GM12878 (cell line): Measurements from ENCODE around the gene DAB2IP. TPM values are rescaled to one million over a fixed set of nuclear protein-coding genes. Genes with fewer than 3 reads are reported as not detected.

Source experiments
- ATAC-seq: fragments of 200-7000 bp; cut with Tn5 transposase; 3 replicates; pipeline ENCODE4 v1.9.1; 2020; ENCODE audit warnings: mild to moderate bottlenecking, moderate library complexity
- BruUV-seq: library from RNA; stranded (reverse); fragments of 400-500 nt; replicated peaks from 2 replicates; lab custom pipeline; 2021; lab: Mats Ljungman, UMichigan
- CTCF ChIA-PET: fragments of 300-600 bp; sonication (Branson Sonifier 250); formaldehyde crosslinking; extraction: SDS; loops from one replicate; lab custom pipeline; 2021; ENCODE audit warnings: inconsistent platforms; lab: Yijun Ruan, JAX
- POLR2A ChIA-PET: fragments of 350-600 bp; formaldehyde crosslinking; extraction: SDS; loops from one replicate; lab custom pipeline; 2021; ENCODE audit warnings: inconsistent platforms; lab: Charles Lee
- RAD21 ChIA-PET: fragments of 300-600 bp; sonication (Branson Sonifier 250); formaldehyde crosslinking; loops from one replicate; lab custom pipeline; 2023; ENCODE audit warnings: antibody characterized with exemption; ENCODE audit not compliant: unreplicated experiment; lab: Charles Lee
- SMC1A ChIA-PET: fragments of 300-600 bp; sonication (Branson Sonifier 250); formaldehyde crosslinking; loops from one replicate; lab custom pipeline; 2023; ENCODE audit not compliant: unreplicated experiment, uncharacterized antibody; lab: Charles Lee
- DNase-seq: peaks from one replicate; pipeline ENCODE4 v3.0.0-alpha.2; 2011; ENCODE audit warnings: low read depth, low spot score
- FAIRE-seq: peaks from 3 replicates; lab custom pipeline; 2011; peaks lifted over from hg19 to GRCh38; lab: Jason Lieb, UNC
- H2AFZ ChIP-seq: 2 replicates; pipeline ENCODE4 v1.6.0; 2011; ENCODE audit warnings: low read depth, low read length, control low read depth; ENCODE audit not compliant: control insufficient read depth
- H3K27ac ChIP-seq: 2 replicates; pipeline ENCODE4 v1.5.1; 2011; ENCODE audit warnings: control low read depth; ENCODE audit not compliant: control insufficient read depth, insufficient read depth
- H3K27me3 ChIP-seq, 2 experiments: replicated peaks in 1 of 2; 2 replicates each; pipeline versions ENCODE4 v1.6.0 to v1.6.1; 2011; ENCODE audit warnings: low read length in 1 of 2; ENCODE audit not compliant: control insufficient read depth in 2 of 2, insufficient read depth in 2 of 2
- H3K36me3 ChIP-seq, 2 experiments: 2 replicates each; pipeline ENCODE4 v1.5.1; 2011; ENCODE audit warnings: low read length in 1 of 2; ENCODE audit not compliant: control insufficient read depth in 2 of 2, insufficient read depth in 2 of 2
- H3K4me1 ChIP-seq: 2 replicates; pipeline ENCODE4 v1.6.1; 2011; ENCODE audit warnings: mild to moderate bottlenecking, low read length, moderate library complexity, mixed read lengths; ENCODE audit not compliant: control insufficient read depth, insufficient read depth
- H3K4me2 ChIP-seq: 2 replicates; pipeline ENCODE4 v1.6.0; 2011; ENCODE audit warnings: control low read depth; ENCODE audit not compliant: control insufficient read depth, insufficient read depth
- H3K4me3 ChIP-seq: fragments of 200-600 bp; sonication (generic); 2 replicates; pipeline ENCODE4 v1.5.1; 2016
- H3K79me2 ChIP-seq: 2 replicates; pipeline ENCODE4 v1.6.0; 2011; ENCODE audit warnings: low read length; ENCODE audit not compliant: control insufficient read depth, insufficient read depth
- H3K9ac ChIP-seq: 2 replicates; pipeline ENCODE4 v1.8.0; 2011; ENCODE audit warnings: low read length, control low read depth, mixed read lengths; ENCODE audit not compliant: control insufficient read depth, insufficient read depth
- H3K9me3 ChIP-seq: replicated peaks from 3 replicates; pipeline ENCODE4 v1.5.1; 2011; ENCODE audit warnings: mild to moderate bottlenecking, low read length; ENCODE audit not compliant: control insufficient read depth, insufficient read depth
- H4K20me1 ChIP-seq: 2 replicates; pipeline ENCODE4 v1.6.0; 2011; ENCODE audit not compliant: control insufficient read depth, insufficient read depth
- BACH1 ChIP-seq: fragments of 450-650 bp; IDR thresholded peaks from 2 replicates; pipeline ENCODE4 v1.6.1; 2017; ENCODE audit warnings: mild to moderate bottlenecking, borderline replicate concordance
- CUX1 ChIP-seq: IDR thresholded peaks from 2 replicates; pipeline ENCODE4 v1.6.1; 2012; ENCODE audit warnings: improper control_type of control experiment, low read depth, low read length; ENCODE audit not compliant: insufficient replicate concordance
- ESRRA ChIP-seq: IDR thresholded peaks from 2 replicates; pipeline ENCODE4 v1.6.1; 2012; ENCODE audit warnings: mild to moderate bottlenecking, low read length, improper control_type of control experiment
- ETV6 ChIP-seq, 2 experiments: fragments of 450-650 bp in 1 of 2; IDR thresholded peaks in 1 of 2; conservative IDR thresholded peaks in 1 of 2; 2 replicates each; pipeline ENCODE4 v1.6.1; 2014; ENCODE audit warnings: antibody characterized with exemption in 1 of 2, borderline replicate concordance in 1 of 2, low read depth in 1 of 2, mild to moderate bottlenecking in 1 of 2, moderate library complexity in 1 of 2
- HCFC1 ChIP-seq: fragments of 150-350 bp; IDR thresholded peaks from 2 replicates; pipeline ENCODE4 v1.6.1; 2014; ENCODE audit warnings: low read length
- JUNB ChIP-seq: IDR thresholded peaks from 2 replicates; pipeline ENCODE4 v1.6.1; 2016; ENCODE audit warnings: antibody characterized with exemption, mild to moderate bottlenecking
- KLF5 ChIP-seq: fragments of 450-650 bp; IDR thresholded peaks from 2 replicates; pipeline ENCODE4 v1.6.1; 2014; ENCODE audit warnings: mild to moderate bottlenecking; ENCODE audit not compliant: partially characterized antibody
- MAX ChIP-seq: IDR thresholded peaks from 2 replicates; pipeline ENCODE4 v1.6.1; 2012; ENCODE audit warnings: low read depth, low read length, improper control_type of control experiment
- NRF1 ChIP-seq: conservative IDR thresholded peaks from 2 replicates; pipeline ENCODE4 v1.6.1; 2011; ENCODE audit warnings: mild to moderate bottlenecking, low read depth, low read length, improper control_type of control experiment
- PAX8 ChIP-seq: fragments of 450-650 bp; IDR thresholded peaks from 2 replicates; pipeline ENCODE4 v1.6.1; 2017; ENCODE audit warnings: mild to moderate bottlenecking, moderate library complexity
- SIN3A ChIP-seq: IDR thresholded peaks from 2 replicates; pipeline ENCODE4 v1.6.1; 2012; ENCODE audit warnings: low read depth, low read length, improper control_type of control experiment
- SMAD1 ChIP-seq: fragments of 450-650 bp; IDR thresholded peaks from 2 replicates; pipeline ENCODE4 v1.6.1; 2018; ENCODE audit warnings: mild to moderate bottlenecking, low read depth; ENCODE audit not compliant: partially characterized antibody
- SMAD5 ChIP-seq: IDR thresholded peaks from 2 replicates; pipeline ENCODE4 v1.6.1; 2016; ENCODE audit warnings: antibody characterized with exemption, low read depth
- ZNF592 ChIP-seq: fragments of 450-650 bp; IDR thresholded peaks from 2 replicates; pipeline ENCODE4 v1.6.1; 2017; ENCODE audit warnings: mild to moderate bottlenecking, moderate library complexity
- WGBS: methylation state at CpG from one replicate; pipeline ENCODE4 v1.1.6; 2016; ENCODE audit warnings: low lambda C conversion rate; ENCODE audit not compliant: insufficient replicate concordance, insufficient coverage; ENCODE audit errors: missing lambda C conversion rate; 5-methylcytosine and 5-hydroxymethylcytosine counted together
- in situ Hi-C: fragments of 300-500 bp; cut with MboI; formaldehyde crosslinking; loops from 9 replicates; pipeline ENCODE4 v1.14.3; 2018; ENCODE audit warnings: mixed read lengths
- intact Hi-C: fragments of 100-400 bp; cut with micrococcal nuclease; formaldehyde crosslinking; loops from one replicate; pipeline ENCODE4 v1.14.2; 2022; ENCODE audit not compliant: unreplicated experiment
- polyA plus RNA-seq, 11 experiments: library from polyadenylated mRNA; depleted of rRNA in 4 of 11; unstranded in 6 of 11; stranded (reverse) in 5 of 11; fragments of >200 nt; fragmentation: Nextera tagmentation in 4 of 11; fragmentation: Illumina TruSeq in 1 of 11; extraction: Ambion mirVana in 4 of 11; extraction: Trizol in 1 of 11; gene quantifications; 1 replicate in 1 of 11; 2 replicates in 10 of 11; pipeline versions ENCODE4 v1.2.1 to v1.2.3, GENCODE V29; 2011 to 2016; ENCODE audit warnings: inconsistent platforms in 2 of 11, missing spikeins in 2 of 11, low read depth in 1 of 11
- total RNA-seq, 4 experiments: library from RNA; depleted of rRNA in 3 of 4; stranded (reverse); fragments of >200 nt in 3 of 4; fragmentation: Illumina TruSeq in 1 of 4; extraction: Trizol in 1 of 4; gene quantifications; 2 replicates each; pipeline versions ENCODE4 v1.2.1 to v1.2.3, GENCODE V29; 2013 to 2021

DAB2IP gene
- total and polyA plus RNA-seq, 10 of the 15 experiments (the other 5 are each of a cell fraction or from before 2014, with no cell fraction given) = 0.03 to 0.38 (median 0.14) TPM; not detected in 6

- SMC1A ChIA-PET = no interaction called here
- no peaks in the 10 kb centered on the region for H3K79me2 ChIP-seq
- no peaks in the 10 kb centered on the region for H4K20me1 ChIP-seq
- CTCF ChIA-PET = no interaction called here
- H3K36me3 ChIP-seq = no peaks in the 10 kb centered on the region
- in situ Hi-C loops = no loop called here
- H3K9me3 ChIP-seq = no peaks in the 10 kb centered on the region
- H3K9ac ChIP-seq = no peak overlapping the region
- no peak for DNase-seq
- ATAC-seq = no peak
- TF ChIP-seq PAX8 = no peak
- no peak for TF ChIP-seq SMAD1
- TF ChIP-seq MAX = no peak
- TF ChIP-seq SMAD5 = no peak
- no peak for TF ChIP-seq BACH1
- TF ChIP-seq KLF5 = no peak
- TF ChIP-seq JUNB = no peak
- no peak for TF ChIP-seq NRF1
- no peak for TF ChIP-seq SIN3A
- no peak for TF ChIP-seq ETV6 (conservative IDR thresholded peaks at IDR 0.05 in 1 of 2, IDR thresholded peaks at IDR 0.05 in 1 of 2; ENCODE audit: borderline replicate concordance in 1 of 2, low read depth in 1 of 2)
- no peak for TF ChIP-seq HCFC1
- no peak for TF ChIP-seq ZNF592
- no peak for TF ChIP-seq ESRRA
- no peak for TF ChIP-seq CUX1
- WGBS = 42% methylated on average over 3 of the region's 3 CpGs
- RAD21 ChIA-PET = no interaction called here
- no peak for FAIRE-seq
- H3K27me3 ChIP-seq = peaks cover 22 to 26% of the 10 kb centered on the region in 2 experiments
- no TSS peak for BruUV-seq
- intact Hi-C loops = no loop called here
- no peak overlapping the region for H3K4me2 ChIP-seq
- H3K4me1 ChIP-seq = no peaks in the 10 kb centered on the region
- POLR2A ChIA-PET = no interaction called here
- H3K27ac ChIP-seq = no peak overlapping the region
- H2AFZ ChIP-seq = no peak overlapping the region
- H3K4me3 ChIP-seq = no peak overlapping the region
Observed at GRCh38 chr9:121655231-121655755, 3.9 kb downstream of the DAB2IP start.
